Measurements from ENCODE around the gene BRD7.
"Not testable (repeated sequence)": the region's sequence is repeated elsewhere in the genome, so short reads cannot be mapped to it uniquely, and the experiment has no call there.

The BRD7 gene

DNA sequence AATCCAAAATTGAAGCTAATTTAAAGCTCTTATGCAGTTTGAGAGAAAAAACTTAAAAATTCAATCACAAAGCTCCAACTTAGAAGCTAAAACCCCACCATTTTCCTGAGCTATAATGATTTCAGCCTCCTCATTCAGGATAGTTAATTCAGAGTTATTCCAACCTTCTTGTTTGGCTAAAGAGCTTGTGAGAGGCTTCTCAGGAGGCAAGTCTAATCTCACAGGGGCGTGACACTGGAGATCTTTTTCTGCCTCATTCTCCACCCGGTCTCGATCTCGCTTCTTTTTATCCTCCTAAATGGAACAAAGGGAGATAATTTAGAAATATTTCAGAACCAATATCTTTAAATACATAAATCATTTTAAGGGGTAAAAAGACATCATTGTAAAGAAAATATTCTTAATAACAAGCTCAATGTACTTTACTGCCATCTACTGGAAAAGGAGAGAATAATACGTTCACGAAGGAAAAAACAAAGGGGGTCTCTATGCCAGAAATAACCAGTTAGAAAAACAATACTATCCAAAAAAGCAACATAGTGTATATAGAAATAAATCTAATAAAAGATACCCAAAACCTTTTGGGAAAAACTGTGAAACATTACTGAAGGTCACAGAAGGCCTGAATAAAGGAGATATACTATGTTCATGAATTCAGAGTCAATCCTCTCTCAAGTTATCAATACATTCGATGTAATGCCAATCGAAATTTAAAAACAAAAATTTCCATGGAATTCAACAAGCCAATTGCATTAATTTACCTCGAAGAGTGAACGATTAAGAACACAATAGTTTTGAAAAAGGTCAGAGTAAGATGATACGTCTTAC lies 13.9 kb downstream of the BRD7 start:
- DNase-seq (ENCODE audit: low read depth), result no peak

DNA sequence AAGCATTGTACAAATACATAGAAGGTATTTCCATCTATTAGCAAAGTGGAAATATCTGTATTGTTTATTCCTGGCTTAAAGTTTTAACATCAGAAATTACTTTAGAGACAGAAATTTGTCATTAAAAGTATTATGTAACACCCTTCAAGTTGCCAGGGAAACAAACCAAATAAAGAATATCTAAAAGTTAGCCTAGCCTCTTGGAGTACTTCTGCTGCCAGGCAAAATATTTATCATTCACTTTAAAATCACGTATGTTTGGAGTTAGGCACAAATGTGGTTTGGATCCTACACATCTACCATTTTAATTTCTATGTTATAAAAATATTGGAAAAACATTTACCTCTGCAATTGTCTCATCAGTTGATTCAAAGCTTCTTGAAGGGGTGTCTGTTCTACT lies 14.7 kb downstream of the BRD7 start:
- no peak for DNase-seq (ENCODE audit: low read depth)

DNA sequence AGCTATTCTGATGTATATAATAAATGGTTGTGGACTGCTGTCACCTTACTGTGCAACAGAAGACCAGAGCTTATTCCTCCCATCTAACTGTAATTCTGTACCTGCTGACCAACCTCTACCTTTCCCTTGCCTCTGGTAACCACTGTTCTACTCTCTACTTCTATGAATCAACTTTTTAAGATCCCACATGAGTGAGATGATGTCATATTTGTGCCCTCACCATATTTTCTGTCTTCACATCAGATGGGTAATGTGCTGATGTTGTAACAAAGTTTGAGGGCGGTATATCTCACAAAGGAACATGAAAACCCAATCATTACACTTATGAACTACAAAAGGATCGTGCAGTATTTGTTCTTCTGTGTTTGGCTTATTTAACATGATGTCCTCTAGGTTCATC lies 16.8 kb downstream of the BRD7 start:
- no peak for DNase-seq (ENCODE audit: low read depth)

DNA sequence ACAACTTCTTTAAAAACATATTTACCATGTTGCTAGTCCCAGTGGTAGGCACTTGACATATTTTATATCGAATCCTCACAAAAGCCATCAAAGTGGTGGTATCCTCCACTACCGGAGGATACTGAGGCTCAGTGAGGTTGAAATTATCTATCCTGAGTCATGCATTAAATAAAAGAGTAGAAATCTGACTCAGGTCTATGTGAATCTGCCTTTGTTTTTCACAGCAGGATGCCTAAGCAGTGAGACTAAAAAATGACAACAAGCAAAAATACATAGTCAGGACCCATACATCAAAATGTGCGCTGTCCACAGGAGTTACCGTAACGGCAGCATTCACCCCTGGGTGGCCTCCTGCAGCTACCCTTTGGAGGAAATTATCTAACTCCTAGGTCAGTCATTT lies 17.7 kb downstream of the BRD7 start:
- DNase-seq (ENCODE audit: low read depth), result peak; percentile 48

DNA sequence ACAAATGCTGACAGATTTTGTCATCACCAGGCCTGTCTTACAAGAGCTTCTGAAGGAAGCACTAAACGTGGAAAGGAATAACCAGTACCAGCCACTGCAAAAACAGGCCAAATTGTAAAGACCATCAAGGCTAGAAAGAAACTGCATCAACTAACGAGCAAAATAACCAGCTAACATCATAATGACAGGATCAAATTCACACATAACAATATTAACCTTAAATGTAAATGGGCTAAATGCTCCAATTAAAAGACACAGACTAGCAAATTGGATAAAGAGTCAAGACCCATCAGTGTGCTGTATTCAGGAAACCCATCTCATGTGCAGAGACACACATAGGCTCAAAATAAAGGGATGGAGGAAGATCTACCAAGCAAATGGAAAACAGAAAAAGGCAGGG lies 23.6 kb downstream of the BRD7 start:
- DNase-seq (ENCODE audit: low read depth), result not testable (repeated sequence)

DNA sequence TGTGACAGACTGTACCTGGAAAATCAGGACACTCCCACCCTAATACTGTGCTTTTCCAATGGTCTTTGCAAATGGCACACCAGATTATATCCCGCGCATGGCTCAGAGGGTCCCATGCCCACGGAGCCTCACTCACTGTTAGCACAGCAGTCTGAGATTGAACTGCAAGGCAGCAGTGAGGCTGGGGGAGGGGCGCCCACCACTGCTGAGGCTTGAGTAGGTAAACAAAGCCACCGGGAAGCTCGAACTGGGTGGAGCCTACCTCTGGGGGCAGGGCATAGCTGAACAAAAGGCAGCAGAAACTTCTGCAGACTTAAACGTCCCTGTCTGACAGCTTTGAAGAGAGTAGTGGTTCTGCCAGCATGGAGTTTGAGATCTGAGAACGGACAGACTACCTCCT lies 25.2 kb downstream of the BRD7 start:
- not testable (repeated sequence) for DNase-seq (ENCODE audit: low read depth)

DNA sequence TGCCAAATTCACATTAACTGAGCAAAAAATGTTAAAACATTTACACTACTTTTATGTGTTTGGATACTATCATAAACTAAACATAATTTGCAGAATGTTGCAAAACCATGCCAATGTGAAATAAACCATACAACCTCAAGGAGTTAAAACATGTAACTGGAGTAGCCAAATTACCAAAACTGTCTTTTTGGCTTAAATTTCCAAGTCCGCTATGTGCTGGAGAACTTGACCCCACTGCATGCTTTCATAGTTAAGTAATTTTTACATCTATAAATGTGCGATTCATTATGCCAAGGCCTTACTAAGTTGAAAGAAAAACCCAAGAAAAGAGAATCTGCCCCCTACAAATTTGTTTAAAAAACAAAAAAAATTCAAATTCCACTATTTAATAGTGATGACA lies 28.2 kb downstream of the BRD7 start:
- DNase-seq (ENCODE audit: low read depth), result no peak

DNA sequence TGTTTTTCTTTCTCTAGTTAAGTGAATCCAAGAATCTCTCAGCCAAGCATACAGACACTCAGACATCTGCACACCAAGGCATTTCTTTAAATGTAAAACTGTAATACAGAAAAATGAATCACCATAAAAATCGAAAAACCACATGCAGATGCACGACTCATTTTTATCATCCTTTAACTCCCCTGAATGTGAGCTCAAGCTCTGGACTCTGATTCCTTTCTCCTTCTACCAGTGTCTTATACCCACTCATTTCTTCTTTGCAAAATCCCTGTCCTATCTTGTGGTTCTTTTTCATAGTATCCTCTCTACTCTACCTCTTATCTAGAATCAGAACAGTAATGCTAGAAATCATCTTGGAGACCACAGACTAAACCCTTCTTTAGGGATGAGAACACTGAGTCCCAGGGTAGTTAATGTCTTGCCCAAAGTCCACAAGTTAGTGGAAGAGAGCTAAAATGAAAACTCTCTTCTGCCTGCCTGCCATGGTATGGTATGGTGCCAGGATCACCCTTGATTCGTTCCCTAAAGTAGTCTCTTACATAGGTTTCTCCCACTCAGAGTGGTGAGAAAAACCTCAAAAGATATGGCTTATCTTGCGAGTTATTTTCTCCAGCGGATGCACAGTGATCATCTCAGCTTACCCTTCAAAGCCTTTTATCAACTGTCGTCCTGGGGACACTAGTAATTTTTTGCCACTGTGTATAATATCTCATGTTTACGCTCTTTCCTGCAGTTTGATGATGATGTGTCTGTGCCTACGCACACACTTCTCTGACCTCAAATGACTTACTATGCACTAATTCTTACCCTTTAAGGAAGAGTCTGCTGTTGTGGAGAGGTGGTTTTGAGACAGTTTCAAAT lies 30.2 kb downstream of the BRD7 start:
- DNase-seq (ENCODE audit: low read depth), result peak; percentile 94

DNA sequence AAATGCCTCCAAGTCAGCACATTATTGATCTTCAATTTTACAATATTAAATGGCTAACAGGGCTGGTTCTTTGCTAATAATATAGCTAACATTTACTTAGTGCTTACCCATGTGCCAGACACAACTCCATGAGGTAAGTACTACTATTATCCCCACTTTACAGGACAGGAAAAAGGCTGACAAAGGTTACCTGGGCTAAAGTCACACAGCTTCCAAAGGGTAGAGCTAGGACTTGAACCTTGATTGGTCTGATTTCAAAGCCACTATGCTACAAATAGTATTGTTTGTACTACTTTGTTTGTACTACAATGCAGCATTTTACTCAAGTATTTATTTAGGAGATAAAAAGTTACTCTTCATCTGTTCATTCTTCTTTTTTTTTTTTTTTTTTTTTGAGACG lies 31.9 kb downstream of the BRD7 start:
- DNase-seq (ENCODE audit: low read depth), result no peak

DNA sequence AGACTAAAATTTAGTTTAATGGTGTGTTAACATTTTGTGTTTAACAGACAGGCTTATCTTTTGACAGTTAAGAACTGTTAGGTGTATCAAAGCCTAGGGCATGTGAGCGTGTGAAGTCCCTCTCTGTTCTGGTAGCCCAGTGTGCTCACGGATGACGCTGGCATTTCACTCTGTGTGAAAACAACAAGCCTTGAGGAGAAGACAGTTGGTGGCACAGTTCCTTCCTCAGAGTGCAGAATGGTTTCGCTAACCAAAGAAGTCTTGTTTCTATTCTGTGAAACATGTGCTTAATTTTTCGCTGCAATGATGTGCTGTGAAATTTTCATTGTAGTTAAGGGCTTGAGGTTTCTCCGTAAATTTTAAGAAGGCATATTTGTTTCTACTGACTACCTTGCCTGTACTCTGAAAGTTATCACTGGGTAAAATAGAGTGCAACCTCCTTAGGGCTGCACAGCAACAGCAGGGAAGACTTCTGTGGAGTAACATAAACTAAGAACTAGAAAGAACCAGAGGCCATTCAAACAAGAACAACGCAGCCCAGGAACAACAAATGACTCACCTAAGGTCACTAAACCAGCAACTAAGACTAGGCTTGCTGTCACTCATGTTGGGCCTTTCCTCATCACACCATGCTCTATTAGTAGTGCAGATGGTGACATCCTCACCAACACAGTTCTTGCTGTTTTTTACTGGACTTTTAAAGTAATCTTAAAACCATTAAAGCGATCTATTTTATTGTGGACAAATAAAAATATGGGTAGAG lies 33.4 kb downstream of the BRD7 start:
- peak; percentile 44 for DNase-seq (ENCODE audit: low read depth)

DNA sequence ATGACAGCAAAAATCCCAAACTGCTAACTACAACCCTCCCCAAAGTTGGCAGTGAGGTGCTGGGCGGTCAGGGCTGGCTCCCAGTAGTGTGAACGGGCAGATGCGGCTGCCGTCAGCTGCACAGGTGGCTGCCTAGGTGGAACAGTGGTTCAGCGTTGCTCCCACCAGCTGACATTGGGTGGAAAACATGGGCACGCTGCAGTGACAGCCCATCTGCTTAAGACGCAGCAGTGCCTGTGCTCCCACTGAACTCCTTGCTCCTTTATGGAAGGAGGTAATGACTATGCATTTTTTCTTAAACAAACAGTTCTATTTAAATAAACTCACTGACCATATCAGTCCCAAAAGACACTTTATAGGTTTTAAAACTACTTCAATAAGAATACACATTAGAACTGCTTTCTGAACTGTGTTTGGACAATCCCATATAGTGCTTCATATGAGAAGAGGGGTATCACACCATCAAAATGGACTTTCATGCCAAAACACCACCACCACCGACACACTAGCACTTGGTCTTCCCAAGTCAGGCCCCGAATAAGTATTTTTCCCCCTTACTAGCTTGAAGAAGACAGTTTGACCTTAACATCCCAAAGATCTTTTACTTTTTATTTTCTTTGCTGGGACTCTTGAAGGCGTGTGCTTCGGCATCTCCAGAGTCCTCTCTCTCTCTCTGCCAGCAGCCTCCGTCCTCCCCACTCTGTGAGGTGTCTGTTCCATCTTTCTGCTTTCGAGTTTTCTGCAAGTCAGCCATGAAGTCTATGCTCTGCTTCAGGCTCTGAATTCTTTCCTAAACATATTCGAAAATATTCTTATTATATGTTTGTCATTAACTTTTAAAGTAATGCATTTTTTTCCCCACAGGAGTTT lies 34.4 kb downstream of the BRD7 start:
- no peak for DNase-seq (ENCODE audit: low read depth)

DNA sequence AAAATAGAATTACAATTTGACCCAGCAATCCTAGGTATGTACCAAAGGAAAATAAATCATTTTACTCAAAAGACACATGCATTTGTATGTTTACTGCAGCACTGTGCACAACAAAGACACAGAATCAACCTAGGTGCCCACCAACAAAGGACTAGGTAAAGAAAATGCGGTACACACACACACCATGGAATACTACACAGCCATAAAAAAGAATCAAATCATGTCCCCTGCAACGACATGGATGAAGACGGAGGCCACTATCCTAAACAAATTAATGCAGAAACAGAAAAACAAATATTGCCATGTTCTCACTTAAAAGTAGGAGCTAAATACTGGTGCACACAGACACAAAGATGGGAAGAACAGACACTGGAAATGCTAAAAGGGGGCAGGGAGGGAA lies 36.2 kb downstream of the BRD7 start:
- no peak for DNase-seq (ENCODE audit: low read depth)

DNA sequence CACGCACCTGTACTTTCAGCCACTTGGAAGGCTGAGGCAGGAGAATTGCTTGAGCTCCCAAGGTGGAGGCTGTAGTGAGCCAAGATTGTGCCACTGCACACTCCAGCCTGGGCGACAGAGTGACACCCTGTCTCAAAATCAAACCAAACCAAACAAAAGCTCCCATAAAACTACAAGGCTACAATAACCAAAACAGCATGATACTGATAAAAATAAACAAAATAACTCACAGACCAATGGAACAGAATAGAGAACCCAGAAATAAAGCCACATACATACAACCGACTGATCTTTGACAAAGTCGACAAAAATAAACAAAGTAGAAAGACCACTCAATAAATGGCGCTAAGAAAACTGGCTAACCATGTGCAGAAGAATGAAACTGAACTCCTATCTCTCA lies 37.2 kb downstream of the BRD7 start:
- DNase-seq (ENCODE audit: low read depth), result no peak

DNA sequence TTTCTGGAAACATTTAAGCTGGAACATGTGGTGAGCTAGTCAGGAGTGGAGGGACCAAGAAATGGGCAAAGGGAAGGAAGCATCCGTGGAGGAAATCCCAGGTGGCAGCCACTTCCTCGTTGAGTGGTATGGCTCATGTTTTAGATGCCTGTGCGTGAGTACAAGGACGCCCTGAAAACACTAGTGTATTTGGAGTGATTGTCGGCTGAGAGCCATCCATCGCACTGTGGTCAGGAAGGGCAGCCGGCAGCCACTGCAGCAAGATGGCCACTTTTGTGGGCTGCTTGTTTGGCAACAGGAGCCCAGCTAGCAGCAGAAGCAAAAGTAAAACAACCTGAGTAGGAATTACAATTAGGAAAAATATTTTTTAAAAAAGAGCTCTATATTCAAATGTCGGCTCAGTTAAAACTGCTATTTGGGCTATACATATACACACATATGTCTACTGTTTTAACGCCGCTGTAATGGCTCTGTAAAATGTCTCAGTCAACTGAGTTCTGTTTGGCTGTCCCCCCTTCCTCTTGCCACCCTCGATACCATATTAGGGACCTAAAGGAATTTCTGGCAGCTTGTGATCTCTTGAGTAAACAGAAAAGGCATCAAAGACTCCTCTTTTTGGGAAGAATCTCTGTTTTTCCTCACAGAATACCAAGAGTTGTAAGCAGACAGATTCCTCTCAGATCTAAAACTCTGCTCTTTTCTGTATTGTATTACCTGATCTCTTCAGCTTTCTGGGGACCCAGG lies 39.2 kb downstream of the BRD7 start:
- DNase-seq (ENCODE audit: low read depth), result no peak

DNA sequence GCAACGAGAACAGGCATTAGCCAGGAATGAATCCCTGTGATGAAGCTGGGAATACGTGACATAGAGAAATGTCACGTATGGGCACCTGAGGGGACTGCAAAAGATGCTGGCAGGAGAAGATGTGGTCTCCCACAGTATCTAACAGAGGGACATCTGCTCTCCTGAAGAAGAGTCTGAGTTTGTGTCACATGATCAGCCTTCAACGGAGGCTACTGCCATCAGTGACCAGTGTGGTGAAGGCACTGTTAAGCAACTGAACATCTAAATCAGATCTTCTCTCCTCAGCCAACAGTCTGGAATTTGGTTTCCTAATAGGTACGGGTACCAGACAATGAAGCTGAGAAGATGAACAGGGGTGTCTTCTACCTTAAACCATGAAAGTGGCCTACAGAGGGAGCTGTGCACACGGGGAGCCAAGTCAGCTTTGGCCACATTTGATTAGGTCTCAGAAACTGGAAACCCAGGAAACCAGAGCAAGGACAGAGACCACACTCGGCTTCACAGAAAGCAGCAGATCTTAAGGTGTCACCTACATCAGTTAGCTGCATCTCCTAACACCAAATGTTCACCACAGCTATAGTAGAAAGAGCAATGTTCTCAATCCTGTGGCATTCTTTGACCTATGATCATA lies 41.8 kb downstream of the BRD7 start:
- DNase-seq (ENCODE audit: low read depth), result peak; percentile 65

DNA sequence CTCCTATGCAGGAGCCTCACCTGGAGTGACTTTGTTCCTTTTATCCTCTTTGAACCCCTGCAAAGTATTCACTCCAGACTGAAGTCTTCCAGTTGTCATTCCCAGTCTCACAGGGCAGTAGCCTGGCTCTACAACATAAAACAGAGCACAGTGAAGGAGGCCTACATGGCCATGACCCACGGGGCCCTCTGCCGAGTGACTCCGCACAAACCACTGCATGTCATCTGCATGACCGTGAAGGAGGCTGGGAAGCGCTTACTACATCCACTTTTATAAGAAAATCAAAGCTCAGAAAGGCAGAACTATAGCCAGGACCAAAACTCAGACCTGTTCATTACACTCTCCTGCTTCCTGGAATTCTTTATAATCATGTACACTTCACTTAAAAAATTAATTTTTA lies 42.5 kb downstream of the BRD7 start:
- no peak for DNase-seq (ENCODE audit: low read depth)

DNA sequence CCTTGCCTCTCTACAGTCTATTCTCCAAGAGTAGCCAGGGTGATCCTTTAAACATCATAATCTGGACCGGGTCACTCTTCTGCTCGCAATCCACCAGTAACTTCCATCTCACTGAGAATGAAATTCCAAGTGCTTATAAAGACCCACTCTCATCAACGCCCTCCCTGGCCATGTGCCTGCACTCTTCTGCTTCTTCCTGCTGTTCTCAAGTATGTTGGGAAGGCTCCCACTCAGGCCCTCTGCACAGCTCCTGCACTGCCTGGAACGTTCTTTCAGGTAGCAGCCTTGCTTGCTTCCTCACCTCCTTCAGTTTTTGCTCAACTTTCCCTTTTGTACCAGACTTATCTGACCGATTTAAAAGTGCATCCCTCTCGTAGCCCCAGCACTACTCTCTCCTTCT lies 44.4 kb downstream of the BRD7 start:
- no peak for DNase-seq (ENCODE audit: low read depth)

DNA sequence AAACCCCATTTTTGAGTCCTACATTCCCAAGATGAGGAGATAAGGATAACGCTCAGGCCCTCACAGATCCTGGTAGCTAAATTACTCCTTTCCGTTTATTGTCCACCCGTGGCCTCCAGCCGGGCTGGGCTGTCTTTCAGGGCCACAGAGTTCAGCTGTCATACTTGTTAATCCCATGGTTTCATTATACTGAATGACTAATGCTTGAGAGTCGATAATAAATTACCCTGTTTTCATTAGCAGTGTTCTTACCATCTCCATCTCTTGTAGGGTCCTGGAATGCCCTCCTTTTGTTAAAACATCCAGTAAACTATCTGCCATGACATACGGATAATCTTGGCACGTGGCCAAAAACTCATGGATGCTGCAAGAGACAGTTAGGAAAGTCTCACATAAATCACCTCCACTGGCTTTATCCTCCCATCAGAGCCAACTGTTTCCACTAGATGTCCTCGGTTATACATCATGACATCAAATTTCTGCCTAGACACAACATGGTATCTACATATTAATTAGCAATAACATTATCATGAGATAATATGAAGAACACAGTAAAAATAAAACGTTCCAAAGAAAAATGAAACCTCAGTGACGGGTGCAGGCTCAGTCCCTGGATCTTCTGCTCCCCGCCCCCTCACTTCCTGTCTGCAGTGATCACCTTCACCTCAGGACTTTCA lies 45.3 kb downstream of the BRD7 start:
- peak; percentile 90 for DNase-seq (ENCODE audit: low read depth)

DNA sequence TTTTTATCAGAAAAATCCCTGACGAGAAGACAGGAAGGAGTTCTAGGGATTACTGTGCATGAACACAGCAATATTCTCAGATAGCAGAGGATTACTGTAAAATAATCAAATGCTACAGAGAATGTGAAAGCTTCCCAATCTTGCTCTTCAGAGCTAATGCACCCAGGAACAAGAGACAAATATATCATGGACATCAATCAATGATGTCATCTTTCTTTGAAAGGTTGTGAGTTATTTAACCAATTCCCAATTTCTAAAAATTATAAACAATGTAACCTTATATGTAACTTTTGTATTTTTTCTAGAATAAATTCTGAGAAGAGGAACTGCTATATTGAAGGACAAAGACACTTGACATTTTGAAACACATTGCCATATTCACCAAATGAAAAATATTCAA lies 46.5 kb downstream of the BRD7 start:
- DNase-seq (ENCODE audit: low read depth), result no peak

DNA sequence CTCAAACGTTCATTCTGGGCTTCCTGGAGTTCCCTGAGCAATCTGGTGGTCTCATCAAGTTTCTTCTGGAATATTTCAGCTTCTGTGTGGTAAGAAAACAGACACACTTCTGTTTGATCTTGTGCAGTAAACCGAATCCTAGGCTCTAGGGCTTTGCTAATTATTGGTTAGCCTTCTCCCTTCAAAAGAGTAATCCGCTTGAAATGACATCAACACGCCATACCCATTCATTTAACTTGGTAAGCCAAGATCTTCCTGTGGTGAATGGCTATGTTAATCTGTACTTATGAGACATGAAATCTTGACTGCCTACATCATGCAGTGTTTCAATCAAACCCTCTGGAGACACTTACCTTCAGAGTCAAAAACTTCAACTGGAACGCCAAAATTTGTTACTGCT lies 48.5 kb downstream of the BRD7 start:
- no peak for DNase-seq (ENCODE audit: low read depth)

All from amniotic epithelial cell (primary cell).